NCI-H82 treated with DMSO at 0.1 percent for 48 hours (cell line): ENCODE measurements around the gene KRTAP1-5.
"Not testable (repeated sequence)": the region's sequence is repeated elsewhere in the genome, so short reads cannot be mapped to it uniquely, and the experiment has no call there.

ENCODE experiments used
- DNase-seq: peaks from one replicate; lab custom pipeline; 2025; ENCODE audit not compliant: unreplicated experiment; lab: John Stamatoyannopoulos, UW

The KRTAP1-5 gene

DNA sequence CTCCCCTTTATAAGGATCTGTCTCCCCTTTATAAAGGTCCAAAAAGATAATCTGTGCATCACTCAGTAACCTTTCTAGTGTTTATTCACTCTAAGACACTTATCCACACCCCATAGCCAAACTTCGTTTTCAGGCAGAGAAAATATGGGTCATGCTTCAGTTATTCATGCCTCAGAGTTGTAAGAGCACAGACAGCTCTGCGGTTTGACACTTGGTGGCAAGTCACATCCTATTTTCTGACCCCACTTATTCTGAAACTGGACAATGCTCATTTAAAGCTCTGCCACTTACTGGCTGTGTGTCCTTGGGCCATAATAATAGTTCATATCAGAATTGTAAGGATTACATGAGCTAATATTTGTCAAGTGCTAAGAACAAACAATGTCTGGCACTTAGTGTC, 22.1 kb upstream of the KRTAP1-5 start:
- DNase-seq: no peak

GRCh38 chr17:41048441-41048840, 21.4 kb upstream of the KRTAP1-5 start:
- DNase-seq: no peak

DNA sequence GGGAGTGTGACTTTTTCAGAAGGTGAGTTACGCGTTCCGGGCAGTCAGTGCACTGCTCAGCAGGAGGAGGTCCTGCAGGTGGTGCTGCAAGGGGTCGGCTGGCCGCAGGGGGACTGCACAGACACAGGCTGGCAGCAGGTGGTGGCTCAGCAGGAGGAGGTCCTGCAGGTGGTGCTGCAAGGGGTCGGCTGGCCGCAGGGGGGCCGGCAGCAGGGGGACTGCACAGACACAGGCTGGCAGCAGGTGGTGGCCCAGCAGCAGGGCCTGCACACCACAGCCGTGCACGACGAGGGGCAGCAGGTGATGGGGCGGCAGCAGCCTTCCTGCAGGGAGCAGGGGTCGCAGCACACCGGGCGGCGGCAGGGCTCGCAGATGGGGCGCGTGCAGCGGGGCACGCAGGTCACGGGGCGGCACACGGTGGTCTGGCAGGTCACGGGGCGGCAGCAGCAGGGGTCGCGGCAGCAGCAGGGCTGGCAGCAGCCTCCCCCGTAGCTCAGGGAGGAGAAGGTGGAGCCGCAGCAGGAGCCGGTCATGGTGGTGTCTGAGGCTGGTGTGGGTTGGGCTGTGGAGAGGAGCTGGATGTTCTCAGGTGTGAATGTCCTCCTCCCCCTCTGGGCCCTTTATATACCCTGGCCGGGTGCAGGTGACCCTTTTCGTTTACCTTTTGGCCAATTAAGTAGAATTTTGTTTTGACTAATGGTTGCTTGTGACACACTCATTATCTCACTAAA, 19.9 kb upstream of the KRTAP1-5 start, which contains the start of gene KRTAP2-1:
Gene KRTAP2-1, minus strand, starts transcription at position 582 of the 731 bp plus-strand sequence. Its CDS starts 49 bp downstream, at position 533.
- not testable (repeated sequence) for DNase-seq

DNA sequence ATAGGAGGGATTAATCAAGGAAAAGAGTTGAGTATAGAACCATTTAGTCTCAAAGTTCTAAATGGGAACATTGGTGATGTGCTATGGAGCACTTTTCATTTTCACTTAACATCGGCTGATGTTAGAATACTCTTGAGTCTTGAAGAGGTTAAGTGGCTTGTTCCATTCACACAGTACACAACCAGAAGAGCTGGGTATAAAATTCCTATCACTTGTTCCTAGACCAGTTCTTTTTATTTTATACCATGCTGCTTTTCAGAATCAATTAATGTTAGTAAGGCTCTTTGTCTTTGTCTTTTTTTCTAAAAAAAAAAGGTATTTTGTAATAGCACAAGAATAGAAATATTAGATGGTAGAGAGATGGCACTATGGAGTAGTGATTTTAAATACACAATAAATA, 15.9 kb upstream of the KRTAP1-5 start:
- no peak for DNase-seq

- not testable (repeated sequence) for DNase-seq
These were observed 14.0 kb upstream of the KRTAP1-5 start, which contains the start of gene KRTAP1-1 for GRCh38 chr17:41040783-41041571. KRTAP1-1 (minus strand) TSS chr17:41041450; CDS start chr17:41041397, 53 bp downstream.

DNA sequence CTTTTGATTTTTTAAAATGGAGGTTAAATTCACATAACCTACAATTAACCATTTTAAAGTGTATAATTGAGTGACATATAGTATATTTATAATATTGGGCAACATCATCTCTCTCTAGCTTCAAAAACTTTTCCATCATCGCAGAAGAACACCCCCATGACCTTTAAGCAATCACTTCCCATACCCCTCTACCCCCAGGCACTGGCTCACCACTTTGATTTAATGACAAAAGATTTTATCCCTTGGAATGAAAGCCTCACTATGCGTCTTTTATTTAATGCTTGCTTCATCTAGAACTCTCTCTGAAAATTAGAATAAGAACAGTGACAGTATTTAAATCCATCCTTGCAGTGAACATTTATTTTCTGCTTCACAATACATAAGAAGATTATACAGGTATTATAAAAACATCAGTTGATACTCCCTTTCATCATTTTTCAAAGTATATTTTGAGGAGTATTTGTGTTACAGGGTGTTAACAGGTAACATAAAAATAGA, 10.9 kb upstream of the KRTAP1-5 start:
- DNase-seq: no peak

DNA sequence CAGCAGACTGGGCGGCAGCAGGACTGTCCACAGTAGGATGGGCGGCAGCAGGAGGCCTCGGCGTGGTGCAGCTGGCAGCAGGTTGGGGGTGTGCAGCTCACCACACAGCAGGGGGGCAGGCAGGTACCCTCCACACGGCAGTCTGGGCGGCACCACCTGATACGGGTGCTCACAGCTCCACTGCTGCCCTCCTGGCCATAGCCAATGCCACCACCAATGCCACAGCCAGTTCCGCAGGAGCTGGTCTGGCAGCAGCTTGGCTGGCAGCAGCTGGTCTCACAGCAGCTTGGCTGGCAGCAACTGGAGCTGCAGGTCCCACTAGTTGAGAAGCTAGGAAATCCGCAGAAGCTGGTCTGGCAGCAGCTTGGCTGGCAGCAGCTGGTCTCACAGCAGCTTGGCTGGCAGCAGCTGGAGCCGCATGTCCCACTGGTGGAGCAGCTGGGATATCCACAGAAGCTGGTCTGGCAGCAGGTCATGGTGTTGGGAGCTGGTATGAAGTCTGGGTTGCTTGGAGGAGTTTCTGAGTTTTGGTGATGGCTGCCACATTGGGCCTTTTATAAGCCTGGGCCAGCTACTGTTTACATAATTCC, 7.4 kb upstream of the KRTAP1-5 start, which contains the start of gene KRTAP1-3:
Gene KRTAP1-3, minus strand, starts transcription at position 529 of the 590 bp plus-strand sequence. Its CDS starts 53 bp downstream, at position 476.
- not testable (repeated sequence) for DNase-seq

DNA sequence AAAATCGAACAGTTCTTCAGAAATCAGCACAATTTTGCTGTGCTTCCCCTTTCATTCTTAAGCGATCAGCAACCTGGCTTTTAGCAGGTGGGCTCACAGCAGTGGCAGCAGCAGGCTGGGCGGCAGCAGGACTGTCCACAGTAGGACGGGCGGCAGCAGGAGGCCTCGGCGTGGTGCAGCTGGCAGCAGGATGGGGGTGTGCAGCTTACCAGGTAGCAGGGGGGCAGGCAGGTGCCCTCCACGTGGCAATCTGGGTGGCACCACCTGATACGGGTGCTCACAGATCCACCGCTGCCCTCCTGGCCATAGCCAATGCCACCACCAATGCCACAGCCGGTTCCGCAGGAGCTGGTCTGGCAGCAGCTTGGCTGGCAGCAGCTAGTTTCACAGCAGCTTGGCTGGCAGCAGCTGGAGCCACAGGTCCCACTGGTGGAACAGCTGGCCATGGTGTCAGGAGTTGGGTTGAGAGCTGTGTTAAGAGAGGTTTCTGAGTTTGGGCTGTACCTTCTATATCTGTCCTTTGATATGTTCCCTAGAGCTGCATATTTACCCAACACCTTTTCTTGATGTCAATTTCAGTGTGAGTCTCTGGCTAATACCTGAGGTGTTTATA, 2.7 kb upstream of the KRTAP1-5 start, which contains the start of gene KRTAP1-4:
Gene KRTAP1-4, minus strand, starts transcription at position 563 of the 613 bp plus-strand sequence. Its CDS starts 117 bp downstream, at position 446.
- DNase-seq: no peak

DNA sequence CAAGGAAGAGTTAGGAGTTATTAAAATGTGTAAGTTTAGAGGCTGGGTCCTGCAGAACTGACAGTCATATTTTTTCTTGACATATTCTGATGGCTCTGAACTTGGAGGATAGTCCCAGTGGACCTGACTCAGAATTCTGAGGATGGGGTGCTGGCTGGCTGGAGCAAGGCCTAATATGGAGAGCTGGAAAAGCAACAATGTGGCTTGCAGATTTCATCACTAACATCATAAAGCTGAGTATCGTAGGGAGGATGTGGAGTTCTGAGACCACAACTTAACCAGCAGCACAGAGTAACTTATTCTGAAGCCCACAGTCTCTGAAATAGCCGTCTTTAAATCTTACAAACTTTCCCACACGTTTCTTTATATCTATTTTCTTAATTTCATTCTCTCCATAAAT, 2.3 kb downstream of the KRTAP1-5 start:
- DNase-seq: no peak

DNA sequence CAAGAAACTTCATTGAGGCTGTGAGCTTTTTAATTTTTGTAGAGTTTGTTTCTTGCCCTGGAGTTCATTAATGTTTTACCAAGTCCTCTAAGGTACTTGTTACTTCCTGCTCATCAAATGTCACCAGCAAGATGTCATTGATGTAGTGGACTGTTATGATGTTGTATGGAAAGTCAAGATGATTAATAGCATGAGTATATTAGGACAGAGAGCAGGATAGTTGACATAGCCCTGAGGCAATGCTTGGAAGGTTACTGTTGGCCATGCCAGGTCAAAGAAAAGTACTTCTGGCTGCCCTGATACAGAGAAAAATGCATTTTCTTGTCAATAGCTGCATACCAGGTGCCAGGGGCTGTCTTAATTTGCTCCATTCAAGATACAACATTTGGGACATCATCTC, 6.7 kb downstream of the KRTAP1-5 start:
- DNase-seq: no peak

GRCh38 chr17:41019415-41019814, 7.6 kb downstream of the KRTAP1-5 start:
- no peak for DNase-seq

DNA sequence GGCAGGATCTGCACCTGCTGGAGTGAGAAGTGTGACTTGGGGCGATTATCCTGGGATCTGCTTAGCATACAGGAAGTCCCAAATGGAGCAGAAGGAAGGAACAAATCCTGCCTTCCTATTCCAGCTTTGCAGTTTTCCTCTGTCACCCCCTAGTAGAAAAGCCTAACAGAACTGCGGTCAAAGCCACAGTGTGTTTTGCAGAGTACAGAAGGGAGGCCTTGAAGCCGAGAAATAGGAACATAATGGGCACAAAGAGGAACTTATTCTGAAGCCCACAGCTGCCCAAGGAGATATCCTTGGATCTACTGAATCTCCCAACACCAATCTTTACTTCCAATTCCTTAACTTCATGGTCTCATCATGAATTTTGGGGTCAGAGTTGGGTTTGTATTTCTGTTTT, 8.5 kb downstream of the KRTAP1-5 start:
- no peak for DNase-seq

- no peak for DNase-seq
These were observed 10.3 kb downstream of the KRTAP1-5 start for GRCh38 chr17:41016578-41017215.

GRCh38 chr17:41015454-41015853, 11.6 kb downstream of the KRTAP1-5 start:
- no peak for DNase-seq

GRCh38 chr17:41013606-41014005, 13.4 kb downstream of the KRTAP1-5 start:
- DNase-seq: no peak

DNA sequence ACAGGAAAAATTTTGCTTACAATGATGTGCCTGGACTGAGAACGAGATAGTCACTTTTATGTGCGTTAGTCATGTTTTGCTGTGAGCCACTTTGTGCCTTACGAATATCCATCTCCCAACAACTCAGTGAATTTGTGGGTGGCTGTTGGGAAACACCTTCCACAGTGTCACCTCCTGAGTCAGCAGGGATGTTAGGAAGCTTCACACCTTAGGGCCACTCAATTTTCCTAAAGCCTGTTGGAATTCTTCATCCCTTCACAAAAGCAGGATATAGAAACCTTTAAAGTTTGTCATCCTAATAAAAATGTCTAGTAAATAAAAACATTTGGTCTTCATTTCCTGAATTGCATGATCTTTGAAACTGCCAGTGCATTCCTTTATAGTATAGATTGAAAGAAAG, 13.8 kb downstream of the KRTAP1-5 start:
- no peak for DNase-seq

- DNase-seq: no peak
These were observed 14.5 kb downstream of the KRTAP1-5 start for GRCh38 chr17:41012326-41013120.

DNA sequence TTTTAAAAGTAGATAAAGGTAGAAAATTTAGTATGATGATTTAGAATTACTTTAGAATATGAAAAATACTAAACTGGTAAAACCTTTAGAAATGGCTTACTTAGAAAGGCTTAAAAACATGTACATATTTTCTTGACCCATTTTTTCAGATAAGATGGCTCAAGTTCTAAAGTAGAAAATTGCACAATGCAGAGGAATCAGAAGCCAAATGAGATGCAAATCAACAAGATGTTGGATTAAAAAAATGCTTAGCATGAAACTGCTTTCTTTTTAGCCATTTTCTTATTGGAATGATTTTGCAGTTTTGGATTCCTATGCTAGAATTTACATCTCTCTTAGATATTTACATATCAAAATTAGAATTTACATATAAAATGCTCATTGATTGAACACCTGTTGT, 16.6 kb downstream of the KRTAP1-5 start:
- no peak for DNase-seq

- DNase-seq: no peak
These were observed 17.1 kb downstream of the KRTAP1-5 start for GRCh38 chr17:41009936-41010335.
